CD14-positive monocyte (primary cell): Measurements from ENCODE around the gene ASB16. TPM values are rescaled to one million over a fixed set of nuclear protein-coding genes. Genes with fewer than 3 reads are reported as not detected.

Experiments used
- DNase-seq, 3 donors: peaks; one replicate each; pipeline ENCODE4 v3.0.0-alpha.2; 2011 to 2022
- H2AFZ ChIP-seq: 2 replicates; pipeline ENCODE4 v1.6.0; 2012; ENCODE audit warnings: mild to moderate bottlenecking, low read depth, low read length, inconsistent platforms; ENCODE audit not compliant: insufficient read depth, poor library complexity, severe bottlenecking
- H3K27ac ChIP-seq, 2 donors: 1 replicate in 1 of 2; 2 replicates in 1 of 2; pipeline ENCODE4 v1.5.1; 2012 to 2013; ENCODE audit warnings: low read length in 2 of 2, control low read depth in 1 of 2, inconsistent platforms in 1 of 2, low read depth in 1 of 2, mild to moderate bottlenecking in 1 of 2
- H3K27me3 ChIP-seq, 2 donors: one replicate each; pipeline versions ENCODE4 v1.6.0 to v1.6.1; 2011 to 2013; ENCODE audit warnings: low read length in 2 of 2; ENCODE audit not compliant: control insufficient read depth in 2 of 2, insufficient read depth in 2 of 2
- H3K36me3 ChIP-seq, 2 donors: replicated peaks in 1 of 2; 1 replicate in 1 of 2; 2 replicates in 1 of 2; pipeline versions ENCODE4 v1.5.1 to v1.6.1; 2012 to 2013; ENCODE audit warnings: low read length in 2 of 2, control low read depth in 1 of 2, inconsistent platforms in 1 of 2, mild to moderate bottlenecking in 1 of 2; ENCODE audit not compliant: insufficient read depth in 2 of 2, control insufficient read depth in 1 of 2
- H3K4me1 ChIP-seq, 2 donors: 1 replicate in 1 of 2; 2 replicates in 1 of 2; pipeline versions ENCODE4 v1.5.1 to v1.6.1; 2012 to 2013; ENCODE audit warnings: low read length in 2 of 2, control low read depth in 1 of 2, inconsistent platforms in 1 of 2, mild to moderate bottlenecking in 1 of 2, moderate library complexity in 1 of 2; ENCODE audit not compliant: insufficient read depth in 2 of 2, control insufficient read depth in 1 of 2
- H3K4me2 ChIP-seq: replicated peaks from 2 replicates; pipeline ENCODE3; 2012; ENCODE audit warnings: low read length, moderate library complexity, mild to moderate bottlenecking; ENCODE audit not compliant: poor library complexity, severe bottlenecking; ENCODE audit errors: extremely low read depth
- H3K4me3 ChIP-seq, 3 experiments: fragments of 200-600 bp in 1 of 3; sonication (generic) in 1 of 3; replicated peaks in 1 of 3; 1 replicate in 2 of 3; 2 replicates in 1 of 3; pipeline ENCODE4 v1.5.1; 2011 to 2013; ENCODE audit warnings: low read length in 3 of 3, mild to moderate bottlenecking in 3 of 3, control low read depth in 2 of 3, low read depth in 2 of 3, inconsistent platforms in 1 of 3, moderate library complexity in 1 of 3
- H3K79me2 ChIP-seq: 2 replicates; pipeline ENCODE4 v1.6.0; 2012; ENCODE audit warnings: mild to moderate bottlenecking, control low read depth, inconsistent platforms, low read length, moderate library complexity; ENCODE audit not compliant: insufficient read depth
- H3K9ac ChIP-seq: 2 replicates; pipeline ENCODE4 v1.6.0; 2017; ENCODE audit warnings: low read length, mild to moderate bottlenecking; ENCODE audit not compliant: insufficient read depth, poor library complexity, severe bottlenecking
- H3K9me3 ChIP-seq, 2 donors: replicated peaks in 1 of 2; 1 replicate in 1 of 2; 2 replicates in 1 of 2; pipeline versions ENCODE4 v1.5.1 to v1.6.1; 2012 to 2013; ENCODE audit warnings: low read length in 2 of 2, control low read depth in 1 of 2; ENCODE audit not compliant: control insufficient read depth in 1 of 2, insufficient read depth in 1 of 2
- H4K20me1 ChIP-seq: 2 replicates; pipeline ENCODE4 v1.6.0; 2012; ENCODE audit warnings: mild to moderate bottlenecking, low read length, control low read depth, moderate library complexity; ENCODE audit not compliant: insufficient read depth
- H3K27ac Mint-ChIP-seq, 7 donors: one replicate each; pipeline ENCODE4 v1.8.0; 2020; ENCODE audit warnings: mild to moderate bottlenecking in 7 of 7, mixed read lengths in 7 of 7, moderate library complexity in 6 of 7, inconsistent platforms in 2 of 7
- H3K27me3 Mint-ChIP-seq, 3 donors: one replicate each; pipeline ENCODE4 v1.8.0; 2021 to 2022; ENCODE audit warnings: low read depth in 3 of 3, mild to moderate bottlenecking in 3 of 3, mixed read lengths in 3 of 3, moderate library complexity in 3 of 3, inconsistent platforms in 1 of 3
- H3K36me3 Mint-ChIP-seq, 2 donors: one replicate each; pipeline ENCODE4 v1.8.0; 2020; ENCODE audit warnings: mixed read lengths in 2 of 2, inconsistent platforms in 1 of 2, mild to moderate bottlenecking in 1 of 2
- H3K4me1 Mint-ChIP-seq: one replicate; pipeline ENCODE4 v1.8.0; 2020; ENCODE audit warnings: mild to moderate bottlenecking, mixed read lengths
- H3K4me3 Mint-ChIP-seq, 2 donors: one replicate each; pipeline ENCODE4 v1.8.0; 2020; ENCODE audit warnings: mild to moderate bottlenecking in 2 of 2, mixed read lengths in 2 of 2, moderate library complexity in 1 of 2
- H3K9me3 Mint-ChIP-seq, 7 donors: one replicate each; pipeline ENCODE4 v1.8.0; 2020 to 2022; ENCODE audit warnings: mixed read lengths in 7 of 7, mild to moderate bottlenecking in 6 of 7, moderate library complexity in 6 of 7, inconsistent platforms in 2 of 7
- WGBS: methylation state at CpG from one replicate; pipeline ENCODE4 v1.1.5; 2013; ENCODE audit warnings: missing lambda C conversion rate; ENCODE audit not compliant: insufficient coverage; 5-methylcytosine and 5-hydroxymethylcytosine counted together
- intact Hi-C, 2 donors: fragments of 100-400 bp; cut with micrococcal nuclease; formaldehyde crosslinking; loops; one replicate each; pipeline versions ENCODE4 v1.15.0 to v1.15.1; 2023
- polyA plus RNA-seq, 3 donors: library from polyadenylated mRNA; depleted of rRNA in 1 of 3; unstranded in 2 of 3; stranded (reverse) in 1 of 3; fragments of 300-500 nt in 2 of 3; fragments of >200 nt in 1 of 3; fragmentation: Illumina TruSeq in 2 of 3; gene quantifications; 1 replicate in 2 of 3; 2 replicates in 1 of 3; pipeline ENCODE4 v1.2.3, GENCODE V29; 2012 to 2021
- TF ChIP-seq, protein P1 (sequence below): fragments of 200-600 bp; IDR thresholded peaks from one replicate; pipeline ENCODE4 v1.8.0; 2022; ENCODE audit warnings: antibody characterized with exemption, mild to moderate bottlenecking

ASB16 gene
- polyA plus RNA-seq, 3 donors, result not detected

GRCh38 chr17:44216173-44216572 is 45.7 kb downstream of the ASB16 start:
- no peak overlapping the region for H3K4me3 Mint-ChIP-seq
- Histone ChIP-seq H3K36me3 (peaks cover 34 to 52% of the 10 kb centered on the region in 2 donors), H3K27me3 (no peaks in the 10 kb centered on the region), H4K20me1 (peaks cover 57% of the 10 kb centered on the region), H3K9ac (no peak overlapping the region), H3K4me1 (peaks cover 26 to 39% of the 10 kb centered on the region in 2 donors), H3K9me3 (no peaks in the 10 kb centered on the region), H2AFZ (no peak overlapping the region), H3K4me3 (no peak overlapping the region), H3K27ac (no peak overlapping the region), H3K79me2 (peaks cover 54% of the 10 kb centered on the region), H3K4me2 (no peak overlapping the region)
- intact Hi-C loops, result loop anchor here in 1 of 2 donors (5.0 kb wide), 1 partner anchor 61 kb away; no protein-coding TSS in a partner anchor
- H3K27me3 Mint-ChIP-seq, result peaks cover 0 to 2% (median 0%) of the 10 kb centered on the region in 3 donors
- peak overlapping the region in 5 of 7 donors; percentile 28 to 82 (median 54) for H3K27ac Mint-ChIP-seq
- peaks cover 47 to 57% of the 10 kb centered on the region in 2 donors for H3K36me3 Mint-ChIP-seq
- no peak for DNase-seq
- WGBS, result 83% methylated on average over 2 of the region's 5 CpGs
- TF ChIP-seq, protein P1, sequence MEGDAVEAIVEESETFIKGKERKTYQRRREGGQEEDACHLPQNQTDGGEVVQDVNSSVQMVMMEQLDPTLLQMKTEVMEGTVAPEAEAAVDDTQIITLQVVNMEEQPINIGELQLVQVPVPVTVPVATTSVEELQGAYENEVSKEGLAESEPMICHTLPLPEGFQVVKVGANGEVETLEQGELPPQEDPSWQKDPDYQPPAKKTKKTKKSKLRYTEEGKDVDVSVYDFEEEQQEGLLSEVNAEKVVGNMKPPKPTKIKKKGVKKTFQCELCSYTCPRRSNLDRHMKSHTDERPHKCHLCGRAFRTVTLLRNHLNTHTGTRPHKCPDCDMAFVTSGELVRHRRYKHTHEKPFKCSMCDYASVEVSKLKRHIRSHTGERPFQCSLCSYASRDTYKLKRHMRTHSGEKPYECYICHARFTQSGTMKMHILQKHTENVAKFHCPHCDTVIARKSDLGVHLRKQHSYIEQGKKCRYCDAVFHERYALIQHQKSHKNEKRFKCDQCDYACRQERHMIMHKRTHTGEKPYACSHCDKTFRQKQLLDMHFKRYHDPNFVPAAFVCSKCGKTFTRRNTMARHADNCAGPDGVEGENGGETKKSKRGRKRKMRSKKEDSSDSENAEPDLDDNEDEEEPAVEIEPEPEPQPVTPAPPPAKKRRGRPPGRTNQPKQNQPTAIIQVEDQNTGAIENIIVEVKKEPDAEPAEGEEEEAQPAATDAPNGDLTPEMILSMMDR, result no peak
- H3K4me1 Mint-ChIP-seq, result peaks cover 44% of the 10 kb centered on the region
- H3K9me3 Mint-ChIP-seq, result peaks cover 0 to 2% (median 0%) of the 10 kb centered on the region in 7 donors

GRCh38 chr17:44216694-44217093 is 46.2 kb downstream of the ASB16 start:
- Mint-ChIP-seq H3K9me3 (peaks cover 0 to 2% (median 0%) of the 10 kb centered on the region in 7 donors), H3K27ac (peak overlapping the region in 5 of 7 donors; percentile 9 to 82 (median 17)), H3K36me3 (peaks cover 44 to 52% of the 10 kb centered on the region in 2 donors), H3K4me1 (peaks cover 45% of the 10 kb centered on the region), H3K4me3 (no peak overlapping the region), H3K27me3 (peaks cover 0 to 2% (median 0%) of the 10 kb centered on the region in 3 donors)
- Histone ChIP-seq H3K9me3 (no peaks in the 10 kb centered on the region), H3K27ac (no peak overlapping the region), H3K79me2 (peaks cover 55% of the 10 kb centered on the region), H2AFZ (no peak overlapping the region), H3K9ac (no peak overlapping the region), H3K4me2 (peak overlapping the region; percentile 22), H3K36me3 (peaks cover 29 to 47% of the 10 kb centered on the region in 2 donors), H3K4me1 (peaks cover 26 to 39% of the 10 kb centered on the region in 2 donors), H3K27me3 (no peaks in the 10 kb centered on the region), H4K20me1 (peaks cover 53% of the 10 kb centered on the region), H3K4me3 (no peak overlapping the region)
- peak in 1 of 3 donors; percentile 26 for DNase-seq
- whole genome bisulfite sequencing, result 42% methylated on average over 5 of the region's 5 CpGs
- TF ChIP-seq, protein P1, result no peak
- intact Hi-C loops, result loop anchor here in 1 of 2 donors (5.0 kb wide), 1 partner anchor 61 kb away; no protein-coding TSS in a partner anchor
